OCI-LY1 (cell line): ENCODE data around the gene CMIP.

ENCODE experiments used
- EZH2 ChIP-seq: fragments of 200-600 bp; sonication (generic), shearing (Covaris generic); IDR thresholded peaks from 2 replicates; pipeline ENCODE4 v1.8.0; 2017; ENCODE audit warnings: borderline replicate concordance, mixed run types, mild to moderate bottlenecking, antibody characterized with exemption, low read length, moderate library complexity, mixed read lengths
- TF ChIP-seq, protein P1 (sequence below): fragments of 200-600 bp; sonication (generic), shearing (Covaris generic); IDR thresholded peaks from 2 replicates; pipeline ENCODE4 v1.5.1; 2017; ENCODE audit warnings: mild to moderate bottlenecking, antibody characterized with exemption, low read length, moderate library complexity, mixed read lengths

- TF ChIP-seq, protein P1, sequence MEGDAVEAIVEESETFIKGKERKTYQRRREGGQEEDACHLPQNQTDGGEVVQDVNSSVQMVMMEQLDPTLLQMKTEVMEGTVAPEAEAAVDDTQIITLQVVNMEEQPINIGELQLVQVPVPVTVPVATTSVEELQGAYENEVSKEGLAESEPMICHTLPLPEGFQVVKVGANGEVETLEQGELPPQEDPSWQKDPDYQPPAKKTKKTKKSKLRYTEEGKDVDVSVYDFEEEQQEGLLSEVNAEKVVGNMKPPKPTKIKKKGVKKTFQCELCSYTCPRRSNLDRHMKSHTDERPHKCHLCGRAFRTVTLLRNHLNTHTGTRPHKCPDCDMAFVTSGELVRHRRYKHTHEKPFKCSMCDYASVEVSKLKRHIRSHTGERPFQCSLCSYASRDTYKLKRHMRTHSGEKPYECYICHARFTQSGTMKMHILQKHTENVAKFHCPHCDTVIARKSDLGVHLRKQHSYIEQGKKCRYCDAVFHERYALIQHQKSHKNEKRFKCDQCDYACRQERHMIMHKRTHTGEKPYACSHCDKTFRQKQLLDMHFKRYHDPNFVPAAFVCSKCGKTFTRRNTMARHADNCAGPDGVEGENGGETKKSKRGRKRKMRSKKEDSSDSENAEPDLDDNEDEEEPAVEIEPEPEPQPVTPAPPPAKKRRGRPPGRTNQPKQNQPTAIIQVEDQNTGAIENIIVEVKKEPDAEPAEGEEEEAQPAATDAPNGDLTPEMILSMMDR: no peak
- TF ChIP-seq EZH2: no peak
These were observed 24.6 kb downstream of the CMIP start for GRCh38 chr16:81469183-81469677.
